Stimulated activated CD4-positive, alpha-beta T cell treated with anti-CD3 and anti-CD28 coated beads, Interleukin-2, amount 100 ng/mL, for 24 hours (primary cell): ENCODE results near the gene GTSE1.

Experiments used
- DNase-seq, 2 donors: peaks; one replicate each; pipeline ENCODE4 v3.0.0-alpha.2; 2020

The GTSE1 gene

DNA sequence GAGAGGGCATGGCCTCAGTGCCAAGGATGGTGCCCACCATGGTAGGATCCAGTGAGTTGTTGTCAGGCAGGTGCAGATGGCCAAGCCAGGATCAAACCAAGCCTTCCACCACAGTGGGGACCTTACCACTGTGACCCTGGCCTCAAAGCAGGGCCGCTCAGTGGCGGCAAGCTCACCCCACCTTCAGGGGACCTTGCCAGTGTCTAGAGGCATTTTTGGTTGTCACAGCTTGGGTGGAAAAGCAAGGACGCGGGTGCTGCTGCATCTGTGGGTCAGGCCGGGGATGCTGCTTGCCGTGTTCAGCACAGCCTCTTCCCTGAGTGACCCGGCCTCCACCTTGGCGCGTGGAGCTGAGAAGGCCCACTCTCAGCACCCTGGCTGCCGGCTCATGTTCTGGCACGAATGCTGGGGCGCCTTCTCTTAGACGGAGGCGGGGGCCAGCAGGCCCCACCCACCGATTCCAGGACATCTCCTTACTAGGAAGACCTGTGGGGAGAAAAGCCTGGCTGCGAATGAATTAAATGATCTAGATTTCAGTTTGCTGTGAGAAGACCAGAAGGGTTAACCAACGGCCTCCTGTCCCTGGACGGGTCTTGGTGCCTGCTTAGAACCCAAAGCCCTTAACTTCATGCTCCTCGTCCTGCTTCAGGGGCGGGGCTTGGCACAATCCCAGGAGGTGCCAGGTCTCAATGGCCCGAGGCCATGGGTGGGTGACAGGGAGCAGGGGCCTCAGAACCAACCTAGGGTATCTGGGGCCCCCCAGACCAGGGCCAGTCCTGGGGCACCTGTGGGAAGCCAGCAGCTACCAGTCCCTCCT lies 57.7 kb downstream of the GTSE1 start:
- no peak for DNase-seq

DNA sequence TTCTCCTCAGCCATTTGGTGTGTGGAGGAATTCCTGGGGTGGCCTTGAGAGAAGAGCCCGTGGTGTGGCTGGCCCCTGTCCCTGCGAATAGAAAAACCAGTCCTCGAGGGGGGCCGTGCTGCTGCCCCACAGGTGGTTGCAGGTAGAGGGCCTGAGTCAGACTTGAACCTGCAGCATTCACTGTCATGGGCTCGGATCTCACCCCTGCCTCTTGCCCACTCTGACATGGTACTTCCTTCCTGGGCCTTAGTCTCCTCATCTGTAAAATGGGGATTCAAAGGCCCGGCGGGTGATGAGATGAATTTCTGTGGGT lies 58.3 kb downstream of the GTSE1 start:
- no peak for DNase-seq

DNA sequence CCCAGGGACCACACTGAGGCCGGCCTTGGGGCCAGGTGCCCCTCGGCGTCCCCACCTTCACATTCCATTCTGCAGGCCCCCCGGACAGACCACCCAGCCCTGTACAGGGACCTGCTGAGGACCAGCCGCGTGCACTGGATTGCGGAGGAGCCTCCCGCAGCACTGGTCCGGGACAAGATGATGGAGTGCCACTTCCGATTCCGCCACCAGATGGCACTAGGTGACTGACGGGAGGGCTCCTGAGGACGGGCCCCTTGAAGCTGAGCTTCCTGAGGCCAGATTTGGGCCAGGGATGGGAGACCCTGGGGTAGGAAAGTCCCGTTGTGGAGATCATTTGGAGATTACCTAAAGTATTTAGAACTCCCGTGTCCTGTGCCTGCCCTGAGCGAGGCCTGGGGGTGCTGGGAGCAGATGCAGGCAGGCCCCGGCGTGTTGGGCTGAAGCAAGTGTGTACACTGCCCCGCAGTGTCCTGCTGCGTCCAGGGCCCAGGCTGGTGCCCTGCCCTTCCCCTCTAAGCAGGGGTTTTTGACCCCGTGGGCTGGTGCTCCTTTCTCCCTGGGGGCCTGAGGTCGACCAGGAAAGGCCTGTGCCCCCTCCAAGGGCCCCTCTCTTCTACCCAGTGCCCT lies 58.8 kb downstream of the GTSE1 start:
- peak; percentile 68 to 76 for DNase-seq

DNA sequence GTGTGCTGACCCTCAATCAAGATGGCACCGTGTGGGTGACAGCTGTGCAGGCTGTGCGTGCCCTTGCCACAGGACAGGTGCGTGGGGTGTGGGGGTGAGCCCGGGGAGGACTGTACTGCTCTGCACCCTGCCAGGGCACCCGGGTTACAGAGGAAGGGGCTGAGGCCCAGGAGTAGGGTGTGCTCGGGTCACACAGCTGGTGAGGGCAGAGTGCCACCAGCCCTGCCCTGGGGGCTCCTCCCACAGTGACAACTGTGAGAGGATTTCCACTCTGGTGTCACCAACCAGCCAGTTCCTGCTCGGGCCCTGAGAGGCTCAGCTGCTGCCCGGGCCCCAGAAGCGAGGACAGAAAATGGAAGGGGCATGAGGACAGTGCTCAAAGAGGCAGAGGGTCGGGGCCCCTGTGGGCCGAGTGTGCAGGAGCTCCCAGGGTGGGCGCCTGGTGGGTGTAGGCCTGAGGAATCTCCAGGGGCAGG lies 59.4 kb downstream of the GTSE1 start:
- DNase-seq = no peak

DNA sequence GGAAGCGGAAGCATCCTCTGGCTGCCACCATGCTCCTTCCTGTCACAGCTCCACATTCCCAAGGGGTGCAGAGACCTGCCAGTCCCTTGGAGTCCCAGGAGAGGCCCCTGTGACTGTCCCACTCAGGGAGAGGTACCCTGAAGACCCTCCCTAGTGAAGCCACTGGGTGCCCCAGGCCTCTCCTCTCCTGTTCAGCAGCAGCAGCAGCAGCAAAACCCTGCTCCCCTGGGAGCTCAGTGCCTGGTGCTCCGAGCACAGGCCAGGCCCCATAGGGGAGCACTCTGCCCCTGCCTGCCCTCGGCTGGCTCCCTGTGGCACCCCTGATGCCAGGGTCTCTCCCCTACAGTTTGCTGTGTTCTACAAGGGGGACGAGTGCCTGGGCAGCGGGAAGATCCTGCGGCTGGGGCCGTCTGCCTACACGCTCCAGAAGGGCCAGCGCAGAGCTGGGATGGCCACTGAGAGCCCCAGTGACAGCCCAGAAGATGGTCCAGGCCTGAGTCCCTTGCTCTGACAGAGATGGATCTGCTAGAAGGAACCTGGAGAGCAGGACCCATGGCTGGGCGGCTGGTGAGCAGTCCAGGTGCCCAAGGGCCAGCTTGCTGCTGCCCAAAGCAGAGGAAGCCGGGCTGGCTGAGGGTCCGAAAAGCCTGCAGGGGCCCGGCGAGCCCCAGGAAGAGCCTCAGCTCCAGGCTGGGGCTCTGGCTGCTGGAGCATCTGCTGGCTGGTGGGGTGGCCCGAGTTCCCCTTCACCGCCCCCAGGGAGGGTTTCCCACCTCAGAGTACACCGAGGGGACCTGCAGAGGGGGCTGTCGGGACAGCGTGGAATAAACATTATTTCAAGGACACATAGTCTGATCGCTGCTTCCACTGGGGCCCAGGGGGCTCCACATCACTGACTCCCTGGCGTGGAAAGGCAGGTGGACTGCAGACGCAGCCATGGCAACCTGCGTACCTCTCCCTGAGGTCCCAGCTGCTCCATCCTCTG lies 60.1 kb downstream of the GTSE1 start:
- no peak for DNase-seq

DNA sequence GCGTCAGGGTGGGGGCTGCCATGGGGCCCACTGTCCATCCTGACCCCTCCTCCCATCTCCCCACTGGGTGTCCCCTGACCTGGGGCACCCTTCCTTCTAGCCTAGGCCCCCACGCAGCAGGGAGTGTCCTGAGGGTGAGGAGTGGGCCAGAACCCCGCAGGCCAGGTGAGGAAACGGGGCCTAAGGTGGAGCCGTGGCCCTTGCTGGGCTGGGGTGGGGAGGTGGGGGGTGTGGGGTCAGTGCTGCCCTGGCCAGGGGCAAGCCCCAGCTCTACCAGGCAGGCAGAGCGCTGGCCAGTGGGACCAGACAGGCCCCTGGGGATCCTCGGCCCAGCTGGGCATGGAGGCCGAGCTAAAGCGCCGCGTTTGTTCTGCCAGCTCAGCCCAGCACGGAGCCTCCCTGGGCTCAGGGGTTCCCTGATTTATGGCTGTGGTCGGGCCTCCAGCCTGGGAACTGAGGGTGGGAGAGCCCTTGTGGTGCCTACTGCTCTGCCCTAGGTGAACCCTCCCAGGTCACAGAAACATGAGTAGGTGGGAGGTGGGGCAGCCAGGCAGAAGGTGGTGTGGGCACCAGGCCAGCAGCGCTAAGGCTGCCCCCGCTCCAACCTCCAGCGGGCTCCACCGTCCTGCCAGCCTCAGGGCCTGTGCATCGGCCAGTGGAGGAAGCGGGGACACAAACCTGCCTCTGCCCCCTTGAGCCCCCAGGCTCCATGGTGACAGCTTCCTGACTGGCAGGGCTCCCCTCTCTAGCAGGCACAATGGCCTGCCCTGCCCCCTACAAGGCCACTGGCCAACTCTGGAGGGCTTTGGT lies 61.2 kb downstream of the GTSE1 start:
- DNase-seq = no peak

DNA sequence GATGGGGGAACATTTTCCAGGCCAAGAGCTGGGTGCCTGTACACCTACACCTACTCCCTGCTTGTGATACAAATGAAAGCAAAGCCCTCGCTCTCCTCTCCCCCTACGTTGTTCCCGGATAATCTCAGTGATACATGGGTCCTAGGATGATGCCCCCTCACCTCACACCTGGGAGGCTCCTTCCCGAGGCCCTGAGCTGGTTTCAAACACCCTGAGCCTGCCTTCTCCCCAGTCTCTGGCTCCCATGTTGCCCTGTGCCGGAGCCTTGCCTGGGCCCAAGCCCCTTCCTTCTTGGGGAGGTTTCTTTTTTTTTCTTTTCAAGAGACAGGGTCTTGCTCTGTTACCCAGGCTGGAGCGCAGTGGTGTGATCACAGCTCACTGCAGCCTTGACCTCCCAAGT lies 62.1 kb downstream of the GTSE1 start:
- DNase-seq = no peak

DNA sequence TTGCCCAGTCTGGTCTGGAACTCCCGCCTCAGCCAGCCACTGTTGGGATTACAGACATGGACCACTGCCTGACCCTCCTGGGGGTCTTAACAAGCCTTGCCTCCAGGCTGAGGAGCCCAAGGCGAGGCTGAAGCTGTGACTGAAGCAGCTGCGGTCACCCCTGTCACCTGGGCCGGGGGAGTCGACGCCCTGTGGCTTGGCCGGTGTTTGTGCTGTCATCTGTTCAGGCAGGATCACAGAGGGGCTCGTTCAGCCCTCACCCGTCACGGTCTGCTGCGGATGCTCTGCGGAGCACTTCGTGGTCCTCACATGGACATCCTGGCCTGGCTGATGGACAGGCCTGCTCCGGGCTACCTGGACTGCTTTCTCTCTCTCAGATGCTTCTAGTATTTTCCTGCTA lies 62.7 kb downstream of the GTSE1 start:
- no peak for DNase-seq

DNA sequence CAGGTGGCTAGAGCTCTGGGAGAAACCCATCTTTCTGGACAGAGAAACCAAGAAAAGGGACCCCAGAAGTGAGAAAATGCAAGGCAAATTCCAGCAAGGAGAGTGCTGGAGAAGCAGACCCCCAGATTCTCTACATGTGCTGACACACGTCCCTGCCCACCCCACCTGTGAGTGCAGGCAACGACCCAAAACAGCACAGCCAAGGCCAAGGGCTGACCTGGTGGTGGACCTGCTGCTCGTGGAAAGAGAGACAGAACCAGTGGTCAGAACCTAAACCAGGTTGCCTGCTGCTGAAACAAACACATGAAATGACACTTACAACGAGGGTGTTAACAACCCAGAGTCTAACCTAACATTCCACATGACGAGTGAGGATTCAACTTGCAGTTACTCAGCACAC lies 63.4 kb downstream of the GTSE1 start:
- DNase-seq = no peak

DNA sequence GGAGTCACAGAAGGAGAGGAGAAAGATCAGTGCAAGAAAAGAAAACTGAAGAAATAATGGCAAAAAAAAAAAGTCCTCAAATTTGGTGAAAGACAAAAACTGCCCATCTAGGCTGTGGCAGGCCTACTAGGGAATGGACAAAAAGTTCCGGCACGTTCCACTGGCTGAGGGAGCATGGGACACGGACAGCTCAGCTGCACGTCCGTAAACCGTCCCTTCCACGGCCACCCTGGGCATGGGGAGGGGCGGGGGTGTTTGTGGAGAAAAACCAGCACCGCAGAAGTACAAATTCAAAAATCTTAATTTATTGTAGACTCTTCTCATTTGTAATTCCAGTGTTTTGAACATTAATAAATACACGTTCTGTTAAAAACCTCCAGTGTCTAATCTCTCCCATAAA lies 64.2 kb downstream of the GTSE1 start:
- DNase-seq = no peak

DNA sequence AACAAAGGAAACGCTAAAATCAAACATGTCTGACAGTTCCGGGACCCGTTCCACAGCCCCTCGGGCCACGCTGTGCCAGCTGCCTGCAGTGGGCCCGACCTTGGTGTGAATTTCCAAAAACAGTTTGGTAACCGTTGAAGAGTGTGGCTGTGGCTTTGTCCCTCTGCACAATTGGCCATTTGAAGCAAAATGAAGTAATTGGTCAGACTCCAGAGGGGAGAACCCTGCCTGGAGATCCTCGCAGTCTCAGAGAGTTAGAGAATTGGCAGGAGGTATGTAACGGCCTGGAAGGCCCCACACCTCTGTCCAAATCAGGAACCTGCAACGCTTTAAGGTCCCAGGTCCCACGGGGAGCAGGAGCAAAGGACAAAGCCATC lies 65.1 kb downstream of the GTSE1 start:
- no peak for DNase-seq

DNA sequence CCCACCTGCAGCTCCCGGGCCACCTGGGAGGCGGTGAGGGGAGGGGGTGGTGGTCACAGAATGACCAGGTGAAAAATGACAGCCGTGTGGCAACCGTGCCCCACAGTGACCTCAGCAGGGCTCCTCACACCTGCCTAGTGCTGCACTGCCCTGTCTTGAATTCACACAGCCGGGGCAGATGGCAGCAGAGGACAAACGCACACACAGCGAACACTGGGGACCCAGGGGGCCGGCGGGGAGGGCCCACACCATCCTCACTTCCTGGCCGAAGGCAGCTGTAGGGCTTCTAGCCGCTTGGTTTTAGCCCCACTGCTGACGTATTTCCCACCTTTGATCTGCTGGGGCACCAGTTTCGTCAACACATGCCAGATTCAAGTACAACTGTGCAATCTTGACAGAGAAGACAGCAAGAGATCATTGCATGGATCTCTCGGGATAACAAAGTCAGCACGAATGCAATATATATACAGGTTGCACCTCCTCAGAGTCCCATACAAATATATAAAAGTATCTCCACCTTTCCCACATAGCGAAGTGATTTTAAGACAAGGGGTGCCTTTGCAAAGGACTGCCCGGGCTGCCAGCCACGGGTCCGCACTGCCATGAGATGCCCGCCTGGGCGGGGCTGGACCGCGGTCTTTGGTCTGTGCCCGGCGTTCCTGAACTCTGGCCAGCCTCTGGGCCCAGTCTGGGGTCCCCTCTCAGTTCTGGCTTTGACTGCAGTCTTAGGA lies 65.7 kb downstream of the GTSE1 start:
- no peak for DNase-seq

DNA sequence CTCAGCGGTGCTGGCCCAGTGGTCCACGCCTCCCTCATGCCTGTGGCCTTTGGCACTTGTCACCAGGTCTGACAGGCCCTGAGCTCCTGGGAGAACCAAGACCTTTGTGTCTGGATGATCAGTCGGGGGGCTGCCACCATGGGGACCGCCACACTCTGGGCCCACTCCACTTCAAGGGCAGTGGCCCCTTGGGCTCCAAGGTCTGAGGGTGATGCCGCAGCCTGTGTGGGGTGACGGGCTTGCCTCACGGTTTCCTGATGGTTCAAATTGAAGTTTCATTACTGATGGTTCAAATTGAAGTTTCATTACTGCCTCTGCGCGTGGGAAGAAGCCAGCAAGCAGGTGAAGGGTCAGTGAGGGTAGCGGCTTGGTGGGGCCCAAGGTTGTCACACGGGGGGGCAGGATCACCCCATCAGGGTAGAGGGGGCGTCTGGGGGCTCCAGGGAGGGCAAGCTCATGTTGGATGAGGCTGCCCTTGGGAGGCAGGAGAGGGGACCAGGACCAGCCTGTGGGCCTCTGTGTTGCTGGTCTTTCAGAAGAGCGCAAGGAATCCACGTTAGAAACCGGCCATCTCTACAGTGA lies 66.4 kb downstream of the GTSE1 start:
- DNase-seq = no peak

DNA sequence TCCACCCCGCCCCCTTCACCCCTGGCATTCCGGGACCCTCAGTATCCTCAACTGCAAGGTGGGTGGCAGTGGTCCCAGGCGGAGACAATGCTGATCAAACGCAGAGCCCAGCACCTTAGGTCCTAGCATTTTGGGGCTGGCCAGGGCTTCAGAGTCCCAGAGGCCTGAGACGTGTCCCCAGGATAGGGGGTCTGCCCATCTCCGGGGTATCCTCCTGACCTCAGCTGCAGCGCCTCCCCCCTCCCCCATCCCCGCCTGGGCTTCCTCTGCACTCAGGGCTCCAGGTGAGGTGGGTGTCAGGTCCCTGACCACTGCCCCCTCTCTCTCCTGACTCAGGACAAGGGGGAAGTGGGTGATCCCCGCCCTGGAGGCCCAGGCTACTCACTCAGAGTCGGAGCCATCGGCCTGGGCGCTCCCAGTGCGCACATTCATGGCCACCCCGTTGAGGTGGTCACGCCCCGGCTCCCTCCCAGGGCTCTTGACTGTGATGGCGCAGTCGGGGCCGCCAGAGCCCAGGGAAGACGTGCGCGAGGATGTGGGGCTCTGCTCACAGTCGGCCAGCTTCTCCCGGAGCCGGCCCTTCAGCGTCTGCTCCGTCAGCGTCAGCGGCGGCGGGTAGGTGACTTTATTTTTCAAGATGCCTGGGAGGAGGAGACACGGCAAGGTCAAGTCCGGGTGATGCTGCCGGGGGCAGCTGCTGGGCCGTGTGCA lies 67.1 kb downstream of the GTSE1 start:
- no peak for DNase-seq

DNA sequence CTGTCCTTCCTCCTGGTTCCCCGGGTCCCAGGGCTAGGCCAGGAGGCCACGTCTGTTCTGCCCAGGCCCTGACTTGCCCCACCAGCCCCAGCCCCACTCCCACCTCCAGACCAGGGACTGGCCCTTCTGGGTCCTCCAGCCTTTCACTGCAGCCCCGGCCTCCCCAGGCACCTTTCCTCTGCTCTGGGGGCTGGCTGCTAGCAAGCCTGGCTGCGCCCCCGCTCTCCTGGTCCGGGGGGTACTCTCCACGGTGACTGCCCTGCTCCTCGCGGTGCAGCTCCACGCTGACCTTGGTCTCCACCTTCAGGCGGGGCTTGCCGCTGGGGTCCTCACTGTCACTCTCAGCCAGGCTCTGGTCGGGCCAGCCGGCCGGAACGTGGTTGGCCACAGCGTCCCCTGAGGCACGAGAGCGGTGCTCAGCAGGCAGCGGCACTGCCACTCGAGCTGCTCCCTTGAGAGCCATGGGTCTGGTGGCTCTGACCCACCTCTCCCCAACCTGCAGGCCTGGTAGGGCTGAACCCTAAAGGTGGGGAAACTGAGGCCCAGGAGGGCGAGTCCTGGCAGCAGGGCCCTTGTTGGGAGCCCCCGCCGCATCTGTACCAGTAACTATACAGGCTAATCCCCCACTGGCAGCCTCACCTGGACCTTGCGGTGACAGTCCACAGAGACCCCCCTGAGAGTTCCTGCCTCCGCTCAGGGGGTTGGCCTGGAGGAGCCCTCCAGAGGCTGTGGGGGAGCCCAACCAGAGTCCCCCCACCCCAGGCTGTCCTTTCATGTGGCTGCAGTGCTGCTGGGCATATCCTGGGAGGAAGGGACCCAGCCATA lies 67.9 kb downstream of the GTSE1 start:
- no peak for DNase-seq

DNA sequence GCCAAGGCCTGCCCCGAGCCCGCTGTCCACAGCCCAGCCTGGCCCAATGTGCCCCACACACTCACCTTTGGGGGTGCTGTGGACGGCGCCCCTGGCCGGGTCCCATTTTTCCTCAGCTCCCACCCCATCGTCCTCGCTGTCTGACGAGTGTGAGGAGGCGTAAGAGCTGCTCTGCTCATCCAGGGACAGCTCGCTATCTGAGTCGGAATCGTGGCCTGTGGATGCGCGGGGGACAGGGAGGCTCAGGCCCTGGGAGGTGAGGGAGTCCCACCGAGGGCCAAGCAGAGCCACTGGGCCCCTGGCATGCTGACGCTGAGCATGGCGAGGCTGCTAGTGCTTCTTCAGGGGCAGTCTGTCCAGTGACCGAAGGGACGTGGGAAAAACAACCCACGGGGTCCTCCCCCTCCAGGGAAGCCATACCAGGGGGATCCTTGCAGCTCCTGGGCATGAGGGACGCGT lies 68.5 kb downstream of the GTSE1 start:
- no peak for DNase-seq

DNA sequence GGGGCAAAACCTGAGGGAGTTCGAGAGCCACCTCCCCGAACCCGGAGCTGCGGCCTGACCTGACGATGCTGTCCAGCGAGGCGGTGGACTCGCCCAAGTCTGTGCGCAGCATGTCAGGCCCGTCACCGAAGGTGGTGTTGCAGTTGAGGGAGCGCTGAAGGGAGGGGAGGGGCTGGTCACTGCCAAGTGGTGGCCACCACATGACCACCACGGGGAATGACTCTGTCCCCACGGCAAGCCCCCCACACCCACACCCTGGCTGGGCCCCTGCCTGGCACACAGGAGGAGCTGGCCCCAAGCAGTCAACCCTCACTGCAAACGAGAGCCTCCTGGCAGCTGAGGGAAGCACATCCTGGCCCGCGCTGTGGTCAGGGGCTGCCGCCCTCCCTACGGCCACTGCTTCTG lies 69.7 kb downstream of the GTSE1 start:
- no peak for DNase-seq

DNA sequence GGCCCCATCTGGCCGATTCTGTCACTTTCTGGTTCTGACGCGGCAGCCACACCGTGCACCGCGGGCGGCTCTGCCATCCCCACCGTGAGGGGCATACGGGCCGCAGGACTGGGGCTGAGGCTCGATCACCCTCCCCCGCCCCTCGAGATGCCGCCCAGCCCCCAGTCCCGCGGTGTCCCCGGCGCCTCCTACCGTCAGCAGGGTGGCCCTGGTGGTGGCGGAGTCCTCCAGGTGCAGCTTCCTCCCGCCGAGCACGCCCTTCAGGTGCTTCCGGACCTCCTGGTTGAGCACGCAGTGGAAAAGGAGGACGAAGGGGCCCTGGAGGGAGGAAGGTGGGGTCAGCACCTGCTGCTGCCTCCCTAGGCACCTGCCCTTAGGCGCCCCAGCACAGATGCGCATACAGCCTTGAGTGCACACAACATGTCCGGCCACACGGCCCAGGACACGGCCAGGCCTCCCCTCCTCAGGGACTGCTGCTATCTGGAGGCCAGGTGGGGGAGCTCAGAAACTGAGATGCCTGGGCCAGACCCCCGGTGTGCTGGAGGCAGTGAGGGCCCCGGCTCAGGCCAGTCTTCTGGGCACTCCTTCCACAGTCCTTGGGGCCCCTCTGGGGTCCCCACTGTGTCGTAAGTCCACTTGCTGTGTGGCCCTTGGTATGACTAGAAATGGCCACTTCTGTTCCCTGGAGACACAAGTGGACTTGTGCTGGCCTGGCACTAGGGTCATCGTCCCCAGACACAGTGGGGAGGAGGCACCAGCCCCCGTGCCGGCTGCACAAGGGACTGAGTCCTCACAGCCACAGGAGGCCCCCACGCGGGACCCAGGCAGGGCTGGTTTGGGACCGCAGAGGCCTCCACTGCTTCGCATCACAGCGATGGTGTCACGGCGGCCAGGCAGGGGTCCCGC lies 70.4 kb downstream of the GTSE1 start:
- no peak for DNase-seq

DNA sequence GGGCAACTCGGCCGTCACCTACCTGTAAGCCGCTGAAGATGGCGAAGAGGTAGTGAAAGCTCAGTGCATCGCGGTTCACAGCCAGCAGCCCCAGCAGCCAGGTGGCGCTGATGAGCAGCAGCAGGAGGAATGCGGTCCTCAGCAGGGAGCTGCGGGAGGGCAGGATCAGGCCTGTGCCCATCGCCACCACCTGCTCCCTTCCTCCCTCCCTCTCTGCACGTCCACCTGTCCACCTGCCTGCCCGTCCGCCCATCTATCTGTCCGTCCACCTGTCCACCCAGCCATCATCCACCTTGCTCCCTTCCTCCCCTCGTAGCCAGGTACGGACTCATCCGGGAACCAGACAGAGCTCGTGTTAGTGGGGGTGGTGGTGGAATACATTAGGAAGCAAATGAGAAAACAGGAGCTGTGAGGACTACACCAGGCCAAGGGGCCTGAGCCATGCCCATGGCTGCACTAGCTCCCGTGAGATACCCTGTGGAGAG lies 71.1 kb downstream of the GTSE1 start:
- peak; percentile 78 to 82 for DNase-seq
